MCF 10A (cell line): ENCODE results near the gene MED27. TPM values are rescaled to one million over a fixed set of nuclear protein-coding genes. Genes with fewer than 3 reads are reported as not detected.

ENCODE experiments used
- BruUV-seq: library from RNA; stranded (reverse); fragments of 400-500 nt; replicated peaks from 2 replicates; lab custom pipeline; 2021; lab: Mats Ljungman, UMichigan
- CTCF ChIA-PET: fragments of 300-600 bp; sonication (Branson Sonifier 250); formaldehyde crosslinking; extraction: SDS; loops from one replicate; lab custom pipeline; 2021; ENCODE audit warnings: antibody characterized with exemption, inconsistent platforms; lab: Yijun Ruan, JAX
- POLR2A ChIA-PET: fragments of 300-600, 350-650 bp; sonication (Branson Sonifier 250); formaldehyde crosslinking; extraction: SDS; loops from one replicate; lab custom pipeline; 2020; ENCODE audit warnings: antibody characterized with exemption, inconsistent platforms; lab: Yijun Ruan, JAX
- DNase-seq: peaks from one replicate; pipeline ENCODE4 v3.0.0-alpha.2; 2018; ENCODE audit not compliant: unreplicated experiment
- H3K27ac Mint-ChIP-seq: one replicate; pipeline ENCODE4 v1.8.0; 2022; ENCODE audit warnings: mild to moderate bottlenecking, low read depth, mixed read lengths; ENCODE audit not compliant: unreplicated experiment
- H3K27me3 Mint-ChIP-seq: one replicate; pipeline ENCODE4 v1.8.0; 2022; ENCODE audit warnings: mixed read lengths; ENCODE audit not compliant: insufficient read depth, unreplicated experiment
- H3K36me3 Mint-ChIP-seq: one replicate; pipeline ENCODE4 v1.8.0; 2022; ENCODE audit warnings: mild to moderate bottlenecking, moderate library complexity, mixed read lengths; ENCODE audit not compliant: insufficient read depth, unreplicated experiment
- H3K4me1 Mint-ChIP-seq: one replicate; pipeline ENCODE4 v1.8.0; 2022; ENCODE audit warnings: mixed read lengths; ENCODE audit not compliant: insufficient read depth, unreplicated experiment
- H3K4me3 Mint-ChIP-seq: one replicate; pipeline ENCODE4 v1.8.0; 2022; ENCODE audit warnings: mild to moderate bottlenecking, moderate library complexity, mixed read lengths; ENCODE audit not compliant: unreplicated experiment
- H3K9me3 Mint-ChIP-seq: one replicate; pipeline ENCODE4 v1.8.0; 2022; ENCODE audit warnings: mixed read lengths; ENCODE audit not compliant: unreplicated experiment
- intact Hi-C: fragments of 100-400 bp; cut with micrococcal nuclease; formaldehyde crosslinking; loops from 2 replicates; pipeline ENCODE4 v1.14.1; 2022
- total RNA-seq: library from RNA; stranded (reverse); gene quantifications from 2 replicates; pipeline ENCODE4 v1.2.3, GENCODE V29; 2022
- TF ChIP-seq, protein P1 (sequence below): fragments of 200-600 bp; IDR thresholded peaks from one replicate; pipeline ENCODE4 v1.8.0; 2022; ENCODE audit warnings: antibody characterized with exemption, mild to moderate bottlenecking; ENCODE audit not compliant: unreplicated experiment

MED27 gene
- total RNA-seq, 1 experiment from 2014 or later, result 34.3 TPM

- no TSS peak for BruUV-seq
- Mint-ChIP-seq H3K4me1 (peaks cover 6% of the 10 kb centered on the region), H3K9me3 (no peaks in the 10 kb centered on the region), H3K27me3 (no peaks in the 10 kb centered on the region), H3K4me3 (no peak overlapping the region), H3K27ac (no peak overlapping the region), H3K36me3 (no peaks in the 10 kb centered on the region)
- TF ChIP-seq, protein P1, sequence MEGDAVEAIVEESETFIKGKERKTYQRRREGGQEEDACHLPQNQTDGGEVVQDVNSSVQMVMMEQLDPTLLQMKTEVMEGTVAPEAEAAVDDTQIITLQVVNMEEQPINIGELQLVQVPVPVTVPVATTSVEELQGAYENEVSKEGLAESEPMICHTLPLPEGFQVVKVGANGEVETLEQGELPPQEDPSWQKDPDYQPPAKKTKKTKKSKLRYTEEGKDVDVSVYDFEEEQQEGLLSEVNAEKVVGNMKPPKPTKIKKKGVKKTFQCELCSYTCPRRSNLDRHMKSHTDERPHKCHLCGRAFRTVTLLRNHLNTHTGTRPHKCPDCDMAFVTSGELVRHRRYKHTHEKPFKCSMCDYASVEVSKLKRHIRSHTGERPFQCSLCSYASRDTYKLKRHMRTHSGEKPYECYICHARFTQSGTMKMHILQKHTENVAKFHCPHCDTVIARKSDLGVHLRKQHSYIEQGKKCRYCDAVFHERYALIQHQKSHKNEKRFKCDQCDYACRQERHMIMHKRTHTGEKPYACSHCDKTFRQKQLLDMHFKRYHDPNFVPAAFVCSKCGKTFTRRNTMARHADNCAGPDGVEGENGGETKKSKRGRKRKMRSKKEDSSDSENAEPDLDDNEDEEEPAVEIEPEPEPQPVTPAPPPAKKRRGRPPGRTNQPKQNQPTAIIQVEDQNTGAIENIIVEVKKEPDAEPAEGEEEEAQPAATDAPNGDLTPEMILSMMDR, result no peak
- ChIA-PET CTCF (interaction anchor here (0.5 kb wide), 1 partner anchor 8 kb away, joined by 3 read pairs; no protein-coding TSS in a partner anchor), POLR2A (interaction anchor here (0.6 to 0.7 kb wide), 3 partner anchors 65 to 212 kb away, joined by 3 to 4 read pairs (median 3); no protein-coding TSS in a partner anchor)
- intact Hi-C loops, result no loop called here
- no peak for DNase-seq
These were observed 39.4 kb downstream of the MED27 start for GRCh38 chr9:132040246-132040645.

DNA sequence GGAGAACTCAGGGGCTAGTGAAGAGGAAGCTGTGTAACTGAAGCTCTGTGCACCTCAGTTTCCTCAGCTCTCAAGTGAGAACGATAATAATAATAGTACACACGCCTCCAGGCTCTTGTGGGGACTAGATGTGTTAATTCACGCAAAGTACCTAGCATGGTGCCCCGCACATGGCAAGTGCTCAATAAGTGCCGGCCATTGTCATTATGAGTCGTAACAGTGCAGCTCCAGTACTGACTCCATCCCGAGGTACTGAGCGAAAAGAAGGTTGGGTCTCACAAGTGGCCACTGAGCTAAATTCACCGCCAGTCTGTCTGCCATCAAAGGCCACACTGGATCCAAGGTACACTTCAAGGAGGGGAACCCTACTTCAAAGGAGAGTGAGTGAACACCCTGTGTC is 40.4 kb downstream of the MED27 start:
- H3K36me3 Mint-ChIP-seq, result no peaks in the 10 kb centered on the region
- intact Hi-C loops, result no loop called here
- no peak overlapping the region for H3K27ac Mint-ChIP-seq
- CTCF ChIA-PET, result interaction anchor here (0.5 kb wide), 1 partner anchor 1863 kb away, joined by 3 read pairs; no protein-coding TSS in a partner anchor
- no TSS peak for BruUV-seq
- no peak overlapping the region for H3K4me3 Mint-ChIP-seq
- no peak for DNase-seq
- peaks cover 6% of the 10 kb centered on the region for H3K4me1 Mint-ChIP-seq
- TF ChIP-seq, protein P1, result no peak
- no peaks in the 10 kb centered on the region for H3K9me3 Mint-ChIP-seq
- POLR2A ChIA-PET, result no interaction called here
- no peaks in the 10 kb centered on the region for H3K27me3 Mint-ChIP-seq

DNA sequence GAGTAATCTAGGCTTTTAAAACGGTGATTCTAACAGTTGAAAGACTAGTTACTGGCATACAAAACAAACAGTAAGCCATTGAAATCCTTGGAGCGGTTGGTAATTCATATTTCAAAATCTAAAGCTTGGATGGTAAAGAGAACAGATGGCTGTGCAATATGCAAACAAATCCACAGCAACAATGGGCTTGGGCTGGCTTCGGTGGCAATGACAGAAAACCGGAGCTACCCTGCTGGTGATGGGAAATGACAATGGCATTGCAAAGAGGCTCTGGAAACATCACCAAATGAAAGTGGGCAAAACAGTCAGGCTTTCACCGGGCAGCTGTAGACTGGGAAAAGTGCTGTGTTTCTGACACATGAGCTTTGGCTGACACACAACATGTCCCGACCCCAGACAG is 42.2 kb downstream of the MED27 start:
- intact Hi-C loops, result no loop called here
- Mint-ChIP-seq H3K9me3 (no peaks in the 10 kb centered on the region), H3K4me1 (peaks cover 3% of the 10 kb centered on the region), H3K4me3 (no peak overlapping the region), H3K27ac (no peak overlapping the region), H3K27me3 (no peaks in the 10 kb centered on the region), H3K36me3 (no peaks in the 10 kb centered on the region)
- TF ChIP-seq, protein P1, result no peak
- ChIA-PET CTCF (interaction anchor here (0.6 kb wide), 3 partner anchors 10 to 244 kb away, joined by 3 read pairs; no protein-coding TSS in a partner anchor), POLR2A (no interaction called here)
- no TSS peak for BruUV-seq
- no peak for DNase-seq

DNA sequence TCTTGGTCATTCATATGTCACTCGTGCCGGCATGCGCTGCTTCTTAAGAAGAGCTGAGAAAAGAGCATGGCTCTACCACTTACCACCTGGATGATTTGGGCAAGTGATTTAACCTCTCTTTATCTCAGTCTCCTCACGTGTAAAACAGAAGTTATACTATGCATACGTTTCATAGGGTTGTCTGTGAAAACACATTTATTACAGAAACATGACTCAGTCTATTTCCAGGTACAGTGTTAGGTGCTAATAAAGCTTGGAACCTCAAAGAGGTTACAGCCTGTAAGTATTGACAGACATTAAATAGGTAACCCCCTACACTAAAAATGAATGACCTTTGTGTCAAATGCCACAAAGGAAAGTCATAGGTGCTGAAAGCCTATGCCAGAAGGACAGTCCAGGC is 43.1 kb downstream of the MED27 start:
- ChIA-PET CTCF (interaction anchor here (0.5 kb wide), 1 partner anchor 18 kb away, joined by 3 read pairs; no protein-coding TSS in a partner anchor), POLR2A (no interaction called here)
- intact Hi-C loops, result no loop called here
- TF ChIP-seq, protein P1, result no peak
- BruUV-seq, result no TSS peak
- Mint-ChIP-seq H3K4me1 (no peaks in the 10 kb centered on the region), H3K9me3 (no peaks in the 10 kb centered on the region), H3K4me3 (no peak overlapping the region), H3K27ac (no peak overlapping the region), H3K36me3 (no peaks in the 10 kb centered on the region), H3K27me3 (no peaks in the 10 kb centered on the region)
- DNase-seq, result no peak
